ENCODE data around the gene THAP4.

GRCh38 chr2:241554610-241555322 lies 82.2 kb downstream of the THAP4 start:
- TF ChIP-seq CTCF (IDR thresholded peaks at IDR 0.05) (no peak), POLR2A (IDR thresholded peaks at IDR 0.05) (no peak), POLR2AphosphoS5 (IDR thresholded peaks at IDR 0.05) (no peak)

All from stomach (tissue), 4 donors.